Ovary (tissue), 3 donors: ENCODE data around the gene USF1.

ENCODE experiments used
- CTCF ChIP-seq, 3 donors: fragments of 450-650 bp in 2 of 3; fragments of 200-600 bp in 1 of 3; IDR thresholded peaks; one replicate each; pipeline versions ENCODE4 v1.5.1 to v1.8.0; 2016 to 2022; ENCODE audit warnings: antibody characterized with exemption in 3 of 3, mild to moderate bottlenecking in 1 of 3
- POLR2A ChIP-seq: fragments of 450-650 bp; IDR thresholded peaks from one replicate; pipeline ENCODE4 v1.6.1; 2017; ENCODE audit warnings: antibody characterized with exemption, mild to moderate bottlenecking, moderate library complexity
- donor health status: DM: no; HTN: no; CAD: no.

- TF ChIP-seq CTCF (IDR thresholded peaks at IDR 0.05) (peak in 2 of 3 donors; percentile 9 to 15), POLR2A (no peak)
Measured at GRCh38 chr1:160997323-160998038, 48.3 kb downstream of the USF1 start.
